Mesodermal cell (in vitro differentiated cells): ENCODE measurements around the gene RNF8.
"Not testable (repeated sequence)": the region's sequence is repeated elsewhere in the genome, so short reads cannot be mapped to it uniquely, and the experiment has no call there.

Experiments
- H3K27ac ChIP-seq: 2 replicates; pipeline ENCODE4 v1.7.0; 2013; ENCODE audit warnings: mild to moderate bottlenecking, low read depth, low read length, moderate library complexity; ENCODE audit not compliant: severe bottlenecking
- H3K36me3 ChIP-seq: 2 replicates; pipeline ENCODE4 v1.7.1; 2013; ENCODE audit warnings: mild to moderate bottlenecking, low read length, moderate library complexity; ENCODE audit not compliant: control insufficient read depth, insufficient read depth
- H3K4me1 ChIP-seq: one replicate; pipeline ENCODE4 v1.7.1; 2013; ENCODE audit warnings: mild to moderate bottlenecking, low read length; ENCODE audit not compliant: insufficient read depth, control insufficient read depth, poor library complexity, severe bottlenecking
- H3K4me3 ChIP-seq: 2 replicates; pipeline ENCODE4 v1.7.0; 2013; ENCODE audit warnings: low read length, control low read depth, mild to moderate bottlenecking; ENCODE audit not compliant: insufficient read depth, poor library complexity, severe bottlenecking; ENCODE audit errors: extremely low read depth
- H3K9me3 ChIP-seq: 2 replicates; pipeline ENCODE4 v1.7.1; 2013; ENCODE audit warnings: mild to moderate bottlenecking, low read length, moderate library complexity; ENCODE audit not compliant: control insufficient read depth
- WGBS, 2 experiments: methylation state at CpG; one replicate each; pipeline ENCODE4 v1.1.5; 2013; ENCODE audit warnings: missing lambda C conversion rate in 2 of 2; ENCODE audit not compliant: insufficient coverage in 2 of 2; 5-methylcytosine and 5-hydroxymethylcytosine counted together

RNF8 gene

GRCh38 chr6:37381579-37381978 is 27.8 kb downstream of the RNF8 start:
- Histone ChIP-seq H3K4me1 (no peaks in the 10 kb centered on the region), H3K27ac (no peak overlapping the region), H3K36me3 (peaks cover 51% of the 10 kb centered on the region), H3K4me3 (no peak overlapping the region), H3K9me3 (no peaks in the 10 kb centered on the region)
- WGBS, 2 experiments, result 0 to 50% methylated on average over 1 to 2 of the region's 2 CpGs

DNA sequence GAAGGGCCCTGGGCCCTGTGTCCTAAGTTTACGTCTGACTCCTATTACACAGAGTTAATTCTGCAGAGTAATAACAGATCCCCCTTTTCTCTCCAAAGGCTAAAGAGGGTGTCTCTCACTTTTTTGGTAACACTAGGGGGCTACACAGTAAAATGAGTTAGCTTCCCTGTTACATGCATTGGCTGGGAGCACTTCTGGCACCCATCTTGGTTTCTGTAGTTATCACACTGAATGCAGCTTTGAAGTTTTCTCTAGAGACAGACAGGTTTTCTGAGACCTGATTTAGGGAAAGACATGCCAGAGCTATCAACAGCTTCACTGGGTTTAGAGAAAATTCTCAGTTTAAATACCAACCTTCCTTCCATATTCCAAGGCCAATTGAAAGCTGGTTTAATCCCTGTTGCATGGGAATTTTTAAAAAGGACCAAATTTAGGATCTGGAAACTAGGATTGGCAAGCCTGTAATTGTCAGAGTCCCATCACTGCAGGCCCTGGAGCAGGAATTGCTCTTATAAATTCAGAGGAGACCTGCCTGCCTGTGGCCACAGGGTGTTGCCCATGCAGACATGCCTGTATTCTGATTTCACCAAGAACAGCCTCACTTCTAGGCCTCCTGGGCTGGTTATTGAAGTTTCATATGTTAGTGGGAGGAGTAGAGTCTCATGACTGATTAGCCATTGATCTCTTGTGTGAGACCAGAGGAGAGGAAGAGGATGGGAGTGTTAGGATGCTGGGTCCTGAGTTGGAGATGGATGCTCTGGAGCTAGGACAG is 29.4 kb downstream of the RNF8 start:
- no peak overlapping the region for H3K4me3 ChIP-seq
- H3K9me3 ChIP-seq, result no peaks in the 10 kb centered on the region
- no peaks in the 10 kb centered on the region for H3K4me1 ChIP-seq
- H3K36me3 ChIP-seq, result peaks cover 59% of the 10 kb centered on the region
- no CpG with 5 or more reads among the region's 1 CpG for WGBS, 2 experiments
- no peak overlapping the region for H3K27ac ChIP-seq

DNA sequence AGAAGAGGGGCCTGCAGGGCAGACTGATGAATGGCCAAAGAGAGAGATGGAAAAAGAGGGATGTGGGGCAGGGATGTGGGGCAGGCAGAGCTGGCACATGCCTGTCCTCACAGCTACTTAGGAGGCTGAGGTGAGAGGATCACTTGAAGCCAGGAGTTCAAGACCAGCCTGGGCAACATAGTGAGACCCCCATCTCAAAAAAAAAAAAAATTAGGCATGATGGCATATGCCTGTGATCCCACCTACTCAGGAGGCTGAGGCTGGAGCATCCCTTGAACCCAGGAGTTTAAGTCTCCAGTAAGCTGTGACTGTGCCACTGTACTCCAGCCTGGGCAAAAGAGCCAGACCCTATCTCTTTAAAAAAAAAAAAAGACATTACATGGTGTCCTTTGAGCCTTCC is 34.8 kb downstream of the RNF8 start:
- H3K4me3 ChIP-seq, result no peak overlapping the region
- H3K27ac ChIP-seq, result no peak overlapping the region
- no peaks in the 10 kb centered on the region for H3K4me1 ChIP-seq
- no peaks in the 10 kb centered on the region for H3K9me3 ChIP-seq
- peaks cover 64% of the 10 kb centered on the region for H3K36me3 ChIP-seq

- WGBS, 2 experiments, result no CpG with 5 or more reads among the region's 3 CpGs
- Histone ChIP-seq H3K4me1 (no peaks in the 10 kb centered on the region), H3K36me3 (peaks cover 60% of the 10 kb centered on the region), H3K27ac (no peak overlapping the region), H3K4me3 (no peak overlapping the region), H3K9me3 (no peaks in the 10 kb centered on the region)
Observed at GRCh38 chr6:37389857-37390256, 36.1 kb downstream of the RNF8 start.

DNA sequence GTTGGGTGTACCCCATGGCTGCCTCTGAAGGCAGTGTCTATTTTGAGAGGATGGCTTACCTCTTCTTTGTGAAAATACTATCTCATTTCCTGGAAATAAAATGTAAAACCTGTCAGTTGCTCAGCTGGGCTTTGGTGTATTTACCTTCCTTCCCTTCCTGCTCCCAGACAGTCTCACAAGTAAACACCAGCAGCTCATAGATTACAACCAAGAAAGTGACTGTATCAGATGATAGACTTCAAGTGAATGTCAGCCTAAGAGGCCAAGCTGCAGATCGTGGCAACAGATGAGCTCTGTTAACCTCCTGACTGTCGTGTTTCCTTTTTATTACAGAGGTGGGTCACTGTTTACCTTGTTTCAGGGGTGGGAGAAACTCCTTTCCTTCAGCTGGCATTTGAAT is 37.3 kb downstream of the RNF8 start:
- Histone ChIP-seq H3K4me3 (no peak overlapping the region), H3K27ac (no peak overlapping the region), H3K4me1 (no peaks in the 10 kb centered on the region), H3K36me3 (peaks cover 61% of the 10 kb centered on the region), H3K9me3 (no peaks in the 10 kb centered on the region)
- 92 to 100% methylated on average over 2 of the region's 2 CpGs for WGBS, 2 experiments

DNA sequence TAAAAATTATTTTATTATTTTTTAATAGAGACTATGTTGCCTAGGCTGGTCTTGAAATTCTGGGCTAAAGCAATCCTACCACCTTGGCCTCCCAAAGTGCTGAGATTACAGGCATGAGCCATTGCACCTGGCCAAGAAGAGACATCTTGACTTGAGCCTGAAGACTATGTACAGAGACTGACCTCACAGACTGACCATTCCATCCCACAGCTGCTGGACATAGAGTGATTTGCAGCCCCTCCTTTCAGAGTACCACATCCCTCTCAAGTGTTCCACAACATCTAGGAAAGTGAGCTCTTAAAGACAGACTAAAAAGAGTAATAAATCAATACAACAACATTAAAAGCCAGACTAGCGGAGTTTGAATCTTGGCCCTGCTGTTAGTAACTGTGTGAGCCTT is 39.0 kb downstream of the RNF8 start:
- Histone ChIP-seq H3K9me3 (no peaks in the 10 kb centered on the region), H3K4me1 (no peaks in the 10 kb centered on the region), H3K27ac (no peak overlapping the region), H3K36me3 (peaks cover 56% of the 10 kb centered on the region), H3K4me3 (no peak overlapping the region)
- no CpG with 5 or more reads among the region's 1 CpG for WGBS, 2 experiments

DNA sequence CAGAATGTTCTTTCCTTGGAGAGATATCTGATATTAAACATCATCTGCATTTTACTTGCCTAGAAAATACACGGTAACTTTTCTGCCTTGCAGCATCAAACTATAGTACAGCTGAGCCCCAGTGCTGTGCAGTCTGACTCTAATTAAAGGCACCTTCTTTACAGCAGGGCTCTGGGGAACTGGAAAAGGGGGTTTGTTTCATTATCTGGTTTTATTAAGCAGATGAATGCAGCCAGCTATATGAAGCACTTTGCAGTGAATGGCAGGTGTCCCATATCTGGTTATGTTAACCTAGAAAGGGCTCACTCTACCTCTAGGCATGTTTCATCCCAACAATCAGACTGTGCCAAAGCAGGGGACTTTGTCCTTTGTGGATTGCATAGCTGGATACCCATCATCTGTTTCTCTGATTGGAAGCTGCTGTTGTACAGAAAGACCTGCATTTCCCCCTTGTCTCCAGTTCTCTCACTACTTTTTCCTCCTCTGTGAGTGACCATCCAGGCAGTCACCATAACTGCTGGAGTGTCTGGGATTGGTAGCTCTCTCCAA is 39.7 kb downstream of the RNF8 start:
- Histone ChIP-seq H3K36me3 (peaks cover 50% of the 10 kb centered on the region), H3K27ac (no peak overlapping the region)
- WGBS, 2 experiments, result 86% methylated on average over 1 of the region's 1 CpG; no CpG with 5 or more reads in 1 of the 2 experiments

GRCh38 chr6:37396571-37397180 is 42.9 kb downstream of the RNF8 start:
- 98 to 100% methylated on average over 3 to 4 of the region's 4 CpGs for WGBS, 2 experiments
- no peak overlapping the region for H3K4me3 ChIP-seq
- H3K36me3 ChIP-seq, result peaks cover 19% of the 10 kb centered on the region
- H3K9me3 ChIP-seq, result no peaks in the 10 kb centered on the region
- no peak overlapping the region for H3K27ac ChIP-seq
- no peaks in the 10 kb centered on the region for H3K4me1 ChIP-seq

More for the DNA sequence above, 39.7 kb downstream of the RNF8 start:
- Histone ChIP-seq H3K9me3 (no peaks in the 10 kb centered on the region), H3K4me3 (no peak overlapping the region), H3K4me1 (no peaks in the 10 kb centered on the region)

DNA sequence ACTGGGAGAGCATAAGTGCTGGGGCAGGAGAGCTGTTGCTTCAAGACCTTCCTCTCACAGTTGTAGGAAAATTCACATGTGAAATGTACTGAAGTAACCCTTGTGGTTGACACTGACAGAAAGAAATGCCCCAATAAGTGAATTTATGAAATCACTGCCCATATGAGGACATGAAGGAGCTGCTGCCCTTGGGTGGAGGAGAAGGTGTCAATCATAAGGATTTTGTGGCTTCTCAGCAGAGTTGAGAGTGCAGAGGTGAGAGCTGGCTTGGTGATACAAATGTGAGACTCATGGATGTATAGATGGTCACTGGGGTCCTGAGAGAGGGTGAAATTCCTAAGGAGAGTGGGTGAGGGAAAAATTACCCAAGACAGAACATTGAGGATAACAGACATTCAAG is 45.3 kb downstream of the RNF8 start:
- Histone ChIP-seq H3K9me3 (no peaks in the 10 kb centered on the region), H3K27ac (no peak overlapping the region), H3K36me3 (peaks cover 9% of the 10 kb centered on the region), H3K4me3 (no peak overlapping the region), H3K4me1 (no peaks in the 10 kb centered on the region)

DNA sequence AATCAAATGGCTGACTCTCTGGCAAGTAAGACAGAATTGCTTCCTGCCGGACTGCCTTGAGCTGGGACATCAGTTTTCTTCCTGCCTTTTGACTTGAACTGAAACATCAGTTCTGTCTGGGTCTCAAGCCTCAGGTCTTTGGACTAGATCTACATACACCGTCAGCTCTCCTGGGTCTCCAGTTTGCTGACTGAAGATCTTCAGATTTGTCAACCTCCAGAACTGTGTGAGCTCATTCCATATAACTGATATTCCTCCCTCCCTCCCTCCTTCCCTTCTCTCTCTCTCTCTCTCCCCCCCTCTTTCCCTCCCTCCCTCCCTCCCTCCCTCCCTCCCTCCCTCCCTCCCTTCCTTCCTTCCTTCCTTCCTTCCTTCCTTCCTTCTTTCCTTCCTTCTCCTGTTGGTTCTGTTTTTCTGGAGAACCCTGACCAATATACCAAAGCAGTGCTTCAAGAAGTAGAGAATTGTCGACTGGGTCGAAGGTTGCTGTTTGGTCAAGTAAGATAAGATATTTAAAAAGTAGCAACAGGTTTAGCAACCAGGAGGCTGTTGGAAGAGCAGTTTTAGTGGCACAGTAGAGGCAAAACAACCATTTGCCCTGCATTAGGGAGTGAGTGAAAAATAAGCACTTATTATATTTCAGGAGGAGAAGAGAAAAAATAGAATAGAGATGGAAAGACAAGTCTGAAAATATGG is 46.2 kb downstream of the RNF8 start:
- Histone ChIP-seq H3K27ac (no peak overlapping the region), H3K9me3 (no peaks in the 10 kb centered on the region), H3K4me3 (no peak overlapping the region), H3K4me1 (no peaks in the 10 kb centered on the region), H3K36me3 (peaks cover 2% of the 10 kb centered on the region)
- 36 to 58% methylated on average over 3 to 4 of the region's 4 CpGs for WGBS, 2 experiments

DNA sequence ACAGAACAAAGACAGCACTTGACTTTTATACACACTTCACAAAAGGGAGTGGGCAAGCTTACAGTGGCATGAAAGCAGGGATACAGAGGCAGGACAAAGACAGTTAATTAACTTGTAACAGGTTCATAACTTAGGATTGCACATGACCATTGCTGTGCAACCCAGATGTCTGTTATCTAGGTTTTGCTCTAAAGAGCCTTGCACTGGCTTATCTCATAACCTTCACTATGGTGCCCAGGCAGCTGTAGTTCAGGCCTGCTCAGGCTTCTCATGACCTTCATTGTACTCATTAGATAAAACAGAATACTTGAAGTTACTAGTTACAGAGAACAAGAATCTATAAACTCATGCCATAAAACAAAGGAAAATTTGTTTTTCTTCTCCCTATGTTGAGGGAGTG is 47.9 kb downstream of the RNF8 start:
- not testable (repeated sequence) for H3K36me3 ChIP-seq, H3K9me3 ChIP-seq, H3K4me1 ChIP-seq, H3K4me3 ChIP-seq, H3K27ac ChIP-seq
